ENCODE data around the gene PPARGC1A.

DNA sequence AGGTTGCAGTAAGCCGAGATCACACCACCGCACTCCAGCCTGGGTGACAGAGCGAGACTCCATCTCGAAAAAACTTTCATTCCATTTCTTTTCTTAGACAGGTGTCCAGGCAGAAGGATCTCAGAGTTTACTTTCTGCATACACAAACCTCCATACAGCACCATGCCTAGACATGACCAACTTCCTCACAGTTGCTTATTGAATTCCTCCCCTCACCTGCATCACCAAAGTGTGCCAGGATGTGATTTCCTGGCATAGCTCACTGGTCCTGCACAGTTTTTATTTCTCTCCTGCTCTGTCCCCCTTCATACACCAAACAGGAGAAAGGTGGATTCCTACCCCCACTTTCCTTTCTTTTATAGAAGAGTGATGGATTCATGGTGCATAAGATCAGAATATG lies 34.7 kb upstream of the PPARGC1A start:
- no peak for TF ChIP-seq POLR2A (IDR thresholded peaks at IDR 0.05; ENCODE audit: low read depth, low read length)
- TF ChIP-seq JUN (IDR thresholded peaks at IDR 0.05; ENCODE audit: borderline replicate concordance, insufficient read depth, insufficient read length, low read depth) = no peak
